Measurements from ENCODE around the gene OSBPL3.

- TF ChIP-seq CTCF (IDR thresholded peaks at IDR 0.05) (no peak), POLR2AphosphoS5 (IDR thresholded peaks at IDR 0.05; ENCODE audit: insufficient read depth in 1 of 2, low read depth in 1 of 2) (no peak)
These were observed 118.6 kb downstream of the OSBPL3 start for GRCh38 chr7:24861336-24861735.
